A549 treated with Hydrocortisone at 1 μM for 4 hours (cell line): ENCODE results near the gene KRTAP9-6. TPM values are rescaled to one million over a fixed set of nuclear protein-coding genes. Genes with fewer than 3 reads are reported as not detected.

Experiments used
- total RNA-seq: library from RNA; stranded (reverse); fragments of 200-300 nt; extraction: Qiagen RNA extraction; gene quantifications from 5 replicates; pipeline ENCODE4 v1.2.3, GENCODE V29; 2022

KRTAP9-6 gene, protein sequence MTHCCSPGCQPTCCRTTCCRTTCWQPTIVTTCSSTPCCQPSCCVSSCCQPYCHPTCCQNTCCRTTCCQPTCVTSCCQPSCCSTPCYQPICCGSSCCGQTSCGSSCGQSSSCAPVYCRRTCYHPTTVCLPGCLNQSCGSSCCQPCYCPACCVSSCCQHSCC
- total RNA-seq: not detected in 5 replicates

DNA sequence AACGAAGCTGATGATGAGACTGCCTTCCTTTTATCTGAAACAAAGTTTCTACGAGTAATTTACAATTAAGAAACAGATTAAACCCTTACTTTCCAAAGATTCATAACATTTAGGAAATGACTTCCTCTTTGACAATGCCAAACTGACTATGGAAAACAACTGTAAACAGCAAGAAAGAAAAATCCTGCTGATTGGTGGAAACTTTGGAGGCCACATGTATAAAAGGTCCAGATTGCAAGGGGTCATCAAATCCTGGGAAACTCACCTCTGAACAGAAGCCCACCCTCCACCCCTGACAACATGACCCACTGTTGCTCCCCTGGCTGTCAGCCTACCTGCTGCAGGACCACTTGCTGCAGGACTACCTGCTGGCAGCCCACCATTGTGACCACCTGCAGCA lies at the start of gene KRTAP9-6:
Gene KRTAP9-6 (plus strand): TSS at position 301 of the 400 bp plus-strand sequence. CDS start 0 bp downstream, at position 301.

DNA sequence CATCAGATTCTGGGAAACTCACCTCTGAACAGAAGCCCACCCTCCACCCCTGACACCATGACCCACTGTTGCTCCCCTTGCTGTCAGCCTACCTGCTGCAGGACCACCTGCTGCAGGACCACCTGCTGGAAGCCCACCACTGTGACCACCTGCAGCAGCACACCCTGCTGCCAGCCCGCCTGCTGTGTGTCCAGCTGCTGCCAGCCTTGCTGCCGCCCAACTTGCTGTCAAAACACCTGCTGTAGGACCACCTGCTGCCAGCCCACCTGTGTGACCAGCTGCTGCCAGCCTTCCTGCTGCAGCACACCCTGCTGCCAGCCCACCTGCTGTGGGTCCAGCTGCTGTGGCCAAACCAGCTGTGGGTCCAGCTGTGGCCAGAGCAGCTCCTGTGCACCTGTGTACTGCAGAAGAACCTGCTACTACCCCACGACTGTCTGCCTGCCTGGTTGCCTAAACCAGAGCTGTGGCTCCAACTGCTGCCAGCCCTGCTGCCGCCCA lies 38.5 kb upstream of the KRTAP9-6 start, which contains the start of gene KRTAP9-2:
Gene KRTAP9-2 (plus strand): TSS at position 51 of the 498 bp plus-strand sequence. CDS start 7 bp downstream, at position 58.

DNA sequence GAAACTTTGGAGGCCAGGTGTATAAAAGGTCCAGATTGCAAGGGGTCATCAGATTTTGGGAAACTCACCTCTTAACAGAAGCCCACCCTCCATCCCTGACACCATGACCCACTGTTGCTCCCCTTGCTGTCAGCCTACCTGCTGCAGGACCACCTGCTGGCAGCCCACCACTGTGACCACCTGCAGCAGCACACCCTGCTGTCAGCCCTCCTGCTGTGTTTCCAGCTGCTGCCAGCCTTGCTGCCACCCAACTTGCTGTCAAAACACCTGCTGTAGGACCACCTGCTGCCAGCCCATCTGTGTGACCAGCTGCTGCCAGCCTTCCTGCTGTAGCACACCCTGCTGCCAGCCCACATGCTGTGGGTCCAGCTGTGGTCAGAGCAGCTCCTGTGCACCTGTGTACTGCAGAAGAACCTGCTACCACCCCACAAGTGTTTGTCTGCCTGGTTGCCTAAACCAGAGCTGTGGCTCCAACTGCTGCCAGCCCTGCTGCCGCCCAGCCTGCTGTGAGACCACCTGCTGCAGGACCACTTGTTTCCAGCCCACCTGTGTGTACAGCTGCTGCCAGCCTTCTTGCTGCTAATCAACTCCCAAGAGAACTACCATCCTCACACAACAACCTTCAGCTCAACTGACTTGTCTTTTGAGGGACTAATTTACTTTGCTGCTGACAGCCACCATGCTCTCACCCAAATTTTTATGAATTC lies 32.6 kb upstream of the KRTAP9-6 start, which contains the start of gene KRTAP9-3:
Gene KRTAP9-3 (plus strand): TSS at position 51 of the 707 bp plus-strand sequence. CDS start 53 bp downstream, at position 104.

DNA sequence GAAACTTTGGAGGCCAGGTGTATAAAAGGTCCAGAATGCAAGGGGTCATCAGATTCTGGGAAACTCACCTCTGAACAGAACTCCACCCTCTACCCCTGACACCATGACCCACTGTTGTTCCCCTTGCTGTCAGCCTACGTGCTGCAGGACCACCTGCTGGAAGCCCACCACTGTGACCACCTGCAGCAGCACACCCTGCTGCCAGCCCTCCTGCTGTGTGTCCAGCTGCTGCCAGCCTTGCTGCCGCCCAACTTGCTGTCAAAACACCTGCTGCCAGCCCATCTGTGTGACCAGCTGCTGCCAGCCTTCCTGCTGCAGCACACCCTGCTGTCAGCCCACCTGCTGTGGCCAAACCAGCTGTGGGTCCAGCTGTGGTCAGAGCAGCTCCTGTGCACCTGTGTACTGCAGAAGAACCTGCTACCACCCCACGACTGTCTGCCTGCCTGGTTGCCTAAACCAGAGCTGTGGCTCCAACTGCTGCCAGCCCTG lies 27.2 kb upstream of the KRTAP9-6 start, which contains the start of gene KRTAP9-8:
Gene KRTAP9-8 (plus strand): TSS at position 51 of the 489 bp plus-strand sequence. CDS start 53 bp downstream, at position 104.

DNA sequence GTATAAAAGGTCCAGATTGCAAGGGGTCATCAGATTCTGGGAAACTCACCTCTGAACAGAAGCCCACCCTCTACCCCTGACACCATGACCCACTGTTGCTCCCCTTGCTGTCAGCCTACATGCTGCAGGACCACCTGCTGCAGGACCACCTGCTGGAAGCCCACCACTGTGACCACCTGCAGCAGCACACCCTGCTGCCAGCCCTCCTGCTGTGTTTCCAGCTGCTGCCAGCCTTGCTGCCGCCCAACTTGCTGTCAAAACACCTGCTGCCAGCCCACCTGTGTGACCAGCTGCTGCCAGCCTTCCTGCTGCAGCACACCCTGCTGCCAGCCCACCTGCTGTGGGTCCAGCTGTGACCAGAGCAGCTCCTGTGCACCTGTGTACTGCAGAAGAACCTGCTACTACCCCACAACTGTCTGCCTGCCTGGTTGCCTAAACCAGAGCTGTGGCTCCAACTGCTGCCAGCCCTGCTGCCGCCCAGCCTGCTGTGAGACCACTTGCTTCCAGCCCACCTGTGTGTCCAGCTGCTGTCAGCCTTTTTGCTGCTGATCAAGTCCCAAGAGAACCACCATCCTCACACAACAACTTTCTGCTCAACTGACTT lies 15.4 kb upstream of the KRTAP9-6 start, which contains the start of gene KRTAP9-4:
Gene KRTAP9-4 (plus strand): TSS at position 51 of the 604 bp plus-strand sequence. CDS start 34 bp downstream, at position 85.

DNA sequence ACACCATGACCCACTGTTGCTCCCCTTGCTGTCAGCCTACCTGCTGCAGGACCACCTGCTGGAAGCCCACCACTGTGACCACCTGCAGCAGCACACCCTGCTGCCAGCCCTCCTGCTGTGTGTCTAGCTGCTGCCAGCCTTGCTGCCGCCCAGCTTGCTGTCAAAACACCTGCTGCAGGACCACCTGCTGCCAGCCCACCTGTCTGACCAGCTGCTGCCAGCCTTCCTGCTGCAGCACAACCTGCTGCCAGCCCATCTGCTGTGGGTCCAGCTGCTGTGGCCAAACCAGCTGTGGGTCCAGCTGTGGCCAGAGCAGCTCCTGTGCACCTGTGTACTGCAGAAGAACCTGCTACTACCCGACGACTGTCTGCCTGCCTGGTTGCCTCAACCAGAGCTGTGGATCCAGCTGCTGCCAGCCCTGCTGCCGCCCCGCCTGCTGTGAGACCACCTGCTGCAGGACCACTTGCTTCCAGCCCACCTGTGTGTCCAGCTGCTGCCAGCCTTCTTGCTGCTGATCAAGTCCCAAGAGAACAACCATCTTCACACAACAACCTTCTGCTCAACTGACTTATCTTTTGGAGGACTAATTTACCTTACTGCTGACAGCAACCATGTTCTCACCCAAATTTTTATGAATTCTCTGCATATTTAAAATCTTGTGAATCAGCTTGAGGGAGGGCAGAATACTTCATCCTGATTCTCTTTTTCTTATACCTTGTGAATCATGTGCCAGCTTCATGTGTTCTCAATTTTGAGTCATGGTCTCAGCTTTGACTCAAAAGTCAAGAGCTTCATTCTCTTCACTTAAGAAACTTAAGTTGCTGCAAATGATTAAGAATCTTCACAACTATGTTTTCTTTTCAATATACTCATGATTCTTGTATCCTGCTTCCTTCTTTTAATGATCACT lies 9.5 kb upstream of the KRTAP9-6 start, which contains the start of gene KRTAP9-9:
Gene KRTAP9-9 (plus strand): TSS at position 4 of the 910 bp plus-strand sequence.

DNA sequence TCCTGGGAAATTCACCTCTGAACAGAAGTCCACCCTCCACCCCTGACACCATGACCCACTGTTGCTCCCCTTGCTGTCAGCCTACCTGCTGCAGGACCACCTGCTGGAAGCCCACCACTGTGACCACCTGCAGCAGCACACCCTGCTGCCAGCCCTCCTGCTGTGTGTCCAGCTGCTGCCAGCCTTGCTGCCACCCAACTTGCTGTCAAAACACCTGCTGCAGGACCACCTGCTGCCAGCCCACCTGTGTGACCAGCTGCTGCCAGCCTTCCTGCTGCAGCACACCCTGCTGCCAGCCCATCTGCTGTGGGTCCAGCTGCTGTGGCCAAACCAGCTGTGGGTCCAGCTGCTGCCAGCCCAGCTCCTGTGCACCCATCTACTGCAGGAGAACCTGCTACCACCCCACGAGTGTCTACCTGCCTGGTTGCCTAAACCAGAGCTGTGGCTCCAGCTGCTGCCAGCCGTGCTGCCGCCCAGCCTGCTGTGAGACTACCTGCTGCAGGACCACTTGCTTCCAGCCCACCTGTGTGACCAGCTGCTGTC lies 10.5 kb downstream of the KRTAP9-6 start, which contains the start of gene KRTAP9-7:
Gene KRTAP9-7 (plus strand): TSS at position 51 of the 543 bp plus-strand sequence. CDS start 0 bp downstream, at position 51.

DNA sequence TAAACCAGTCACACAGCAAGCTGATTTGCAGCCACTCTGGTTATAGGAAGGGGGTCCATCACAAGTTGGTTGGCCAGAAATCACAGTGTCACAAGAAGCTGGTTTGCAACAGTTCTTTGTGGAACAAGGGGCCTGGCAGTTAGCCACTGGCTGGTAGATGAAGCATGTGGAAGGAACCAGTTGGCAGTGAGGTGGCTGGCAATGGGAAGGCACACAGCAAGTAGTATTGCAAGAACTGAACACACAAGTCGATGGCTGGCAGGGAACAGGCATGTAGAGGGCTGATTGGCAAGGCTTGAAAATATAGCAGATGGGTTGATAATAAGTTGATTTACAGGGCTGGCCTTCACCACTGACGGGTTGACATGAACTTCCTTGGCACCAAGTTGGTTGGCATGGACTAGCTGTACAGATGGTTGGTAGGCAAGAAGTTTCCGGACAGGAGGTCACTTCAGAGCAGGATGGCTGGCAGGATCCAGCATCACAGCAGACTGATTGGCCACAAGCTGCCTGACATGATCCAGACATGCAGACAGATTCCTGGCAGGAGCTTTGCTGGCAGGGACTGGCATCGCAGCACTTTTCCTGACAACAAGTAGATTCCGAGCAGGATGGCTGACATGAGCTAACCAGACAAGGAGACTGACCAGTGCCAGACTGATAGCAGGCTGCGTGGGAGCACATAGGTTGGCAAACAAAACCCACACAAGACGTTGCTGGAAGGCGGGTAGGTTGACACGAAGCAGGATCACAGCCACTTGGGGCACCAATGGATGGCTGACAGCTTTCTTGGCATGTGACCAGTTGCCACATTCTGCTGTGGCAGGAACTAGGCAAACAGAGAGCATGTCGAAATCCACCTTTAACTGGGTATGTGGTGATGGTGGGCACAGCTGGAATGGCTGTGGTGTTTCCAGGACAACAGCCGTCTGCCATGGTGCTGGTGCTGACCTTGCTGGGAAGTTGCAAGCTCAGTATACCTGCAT lies 37.0 kb downstream of the KRTAP9-6 start, which contains the start of gene KRTAP29-1:
Gene KRTAP29-1 (minus strand): TSS at position 936 of the 986 bp plus-strand sequence. CDS start 0 bp downstream, at position 936.

DNA sequence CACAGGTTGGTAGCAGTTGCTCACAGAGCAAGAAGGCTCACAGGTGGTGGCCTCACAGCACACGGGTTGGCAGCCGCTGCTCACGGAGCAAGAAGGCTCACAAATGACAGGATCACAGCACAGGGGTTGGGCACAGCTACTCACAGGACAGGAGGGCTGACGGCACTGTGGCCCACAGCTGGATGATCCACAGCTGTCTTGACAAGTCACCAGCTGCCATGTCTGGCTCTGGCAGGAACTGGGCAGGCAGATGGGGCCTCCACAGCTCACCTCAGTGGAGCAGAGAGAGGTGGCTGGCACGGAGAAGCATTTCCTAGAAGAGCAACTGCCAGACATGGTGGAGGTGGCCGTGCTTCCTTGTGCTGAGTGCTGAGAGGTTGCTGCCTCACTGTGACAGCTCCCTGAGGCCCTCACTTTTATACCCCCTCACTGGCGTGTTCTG lies 43.8 kb downstream of the KRTAP9-6 start, which contains the start of gene KRTAP16-1:
Gene KRTAP16-1 (minus strand): TSS at position 392 of the 442 bp plus-strand sequence. CDS start 56 bp downstream, at position 336.

DNA sequence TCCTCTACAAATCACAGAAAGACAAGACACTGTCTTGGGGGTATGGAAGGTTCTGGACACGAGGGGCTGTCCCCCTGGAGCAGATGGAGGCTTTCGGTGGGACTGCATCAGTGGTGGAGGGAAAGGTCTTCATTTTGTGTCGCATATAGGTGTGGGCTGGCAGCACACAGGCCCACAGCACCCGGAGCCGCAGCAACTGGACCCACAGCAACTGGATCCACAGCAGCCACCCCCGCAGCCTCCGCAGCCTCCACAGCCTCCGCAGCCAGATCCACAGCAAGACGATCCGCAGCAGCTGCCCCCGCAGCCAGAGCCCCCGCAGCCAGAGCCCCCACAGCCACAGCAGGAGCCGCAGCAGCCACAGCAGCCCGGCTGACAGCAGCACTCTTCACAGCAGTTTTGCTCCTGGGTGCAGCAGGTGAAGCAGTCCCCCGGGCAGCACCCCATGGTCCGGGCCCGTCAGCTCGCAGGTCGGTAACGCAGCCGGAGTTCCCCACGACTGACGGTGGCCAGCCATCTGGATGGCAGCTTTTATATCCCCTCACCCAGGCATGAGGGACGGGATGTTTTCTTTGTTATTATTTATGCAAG lies 50.1 kb downstream of the KRTAP9-6 start, which contains the start of gene KRTAP17-1:
Gene KRTAP17-1 (minus strand): TSS at position 507 of the 591 bp plus-strand sequence. CDS start 60 bp downstream, at position 447.

Other genes starting within 250 kb of the KRTAP9-6 start
- gene KRTAP1-5, start 238.2 kb upstream of the KRTAP9-6 start, total RNA-seq: not detected in 5 replicates
- gene KRTAP1-4, start 235.2 kb upstream of the KRTAP9-6 start, total RNA-seq: not detected in 5 replicates
- not detected in 5 replicates for gene KRTAP1-3, start 230.5 kb upstream of the KRTAP9-6 start, total RNA-seq
- not detected in 5 replicates for gene KRTAP1-1, start 223.9 kb upstream of the KRTAP9-6 start, total RNA-seq
- not detected in 5 replicates for gene KRTAP2-1, start 218.1 kb upstream of the KRTAP9-6 start, total RNA-seq
- not detected in 5 replicates for gene KRTAP2-2, start 210.1 kb upstream of the KRTAP9-6 start, total RNA-seq
- gene KRTAP2-3, start 205.3 kb upstream of the KRTAP9-6 start, total RNA-seq: 0.20 to 0.22 TPM in 2 of 5 replicates, not detected in the others
- gene KRTAP2-4, start 199.5 kb upstream of the KRTAP9-6 start, total RNA-seq: not detected in 5 replicates
- gene KRTAP4-7, start 181.2 kb upstream of the KRTAP9-6 start, total RNA-seq: not detected in 5 replicates
- not detected in 5 replicates for gene KRTAP4-8, start 167.2 kb upstream of the KRTAP9-6 start, total RNA-seq
- not detected in 5 replicates for gene KRTAP4-16, start 163.2 kb upstream of the KRTAP9-6 start, total RNA-seq
- not detected in 5 replicates for gene KRTAP4-9, start 160.0 kb upstream of the KRTAP9-6 start, total RNA-seq
- gene KRTAP4-11, start 147.0 kb upstream of the KRTAP9-6 start, total RNA-seq: not detected in 5 replicates
- not detected in 5 replicates for gene KRTAP4-12, start 141.2 kb upstream of the KRTAP9-6 start, total RNA-seq
- gene KRTAP4-6, start 124.8 kb upstream of the KRTAP9-6 start, total RNA-seq: not detected in 5 replicates
- not detected in 5 replicates for gene KRTAP4-5, start 115.6 kb upstream of the KRTAP9-6 start, total RNA-seq
- gene KRTAP4-4, start 104.6 kb upstream of the KRTAP9-6 start, total RNA-seq: not detected in 5 replicates
- gene KRTAP4-3, start 97.2 kb upstream of the KRTAP9-6 start, total RNA-seq: not detected in 5 replicates
- gene KRTAP4-2, start 87.2 kb upstream of the KRTAP9-6 start, total RNA-seq: not detected in 5 replicates
- gene KRTAP4-1, start 80.5 kb upstream of the KRTAP9-6 start, total RNA-seq: 0.10 to 0.29 TPM (median 0.16 TPM) in 3 of 5 replicates, not detected in the others
- gene KRTAP9-1, start 75.5 kb upstream of the KRTAP9-6 start, total RNA-seq: not detected in 5 replicates
- not detected in 5 replicates for gene KRTAP9-2, start 38.7 kb upstream of the KRTAP9-6 start, total RNA-seq
- gene KRTAP9-3, start 32.9 kb upstream of the KRTAP9-6 start, total RNA-seq: not detected in 5 replicates
- gene KRTAP9-8, start 27.4 kb upstream of the KRTAP9-6 start, total RNA-seq: not detected in 5 replicates
- not detected in 5 replicates for gene KRTAP9-4, start 15.7 kb upstream of the KRTAP9-6 start, total RNA-seq
- not detected in 5 replicates for gene KRTAP9-9, start 10.0 kb upstream of the KRTAP9-6 start, total RNA-seq
- gene KRTAP9-7, start 10.3 kb downstream of the KRTAP9-6 start, total RNA-seq: not detected in 5 replicates
- gene KRTAP29-1, start 37.5 kb downstream of the KRTAP9-6 start, total RNA-seq: not detected in 5 replicates
- gene KRTAP16-1, start 43.9 kb downstream of the KRTAP9-6 start, total RNA-seq: not detected in 5 replicates
- gene KRTAP17-1, start 50.3 kb downstream of the KRTAP9-6 start, total RNA-seq: not detected in 5 replicates
- not detected in 5 replicates for gene KRT33A, start 85.5 kb downstream of the KRTAP9-6 start, total RNA-seq
- gene KRT33B, start 104.4 kb downstream of the KRTAP9-6 start, total RNA-seq: not detected in 5 replicates
- 0.22 to 0.52 TPM (median 0.46 TPM) in 5 replicates for gene KRT34, start 116.9 kb downstream of the KRTAP9-6 start, total RNA-seq
- gene KRT31, start 132.2 kb downstream of the KRTAP9-6 start, total RNA-seq: not detected in 5 replicates
- not detected in 5 replicates for gene KRT37, start 159.2 kb downstream of the KRTAP9-6 start, total RNA-seq
- gene KRT38, start 175.6 kb downstream of the KRTAP9-6 start, total RNA-seq: not detected in 5 replicates
- 0.05 to 0.07 TPM (median 0.06 TPM) in 3 of 5 replicates, not detected in the others for gene KRT32, start 202.0 kb downstream of the KRTAP9-6 start, total RNA-seq
- gene KRT35, start 215.8 kb downstream of the KRTAP9-6 start, total RNA-seq: not detected in 5 replicates
- gene KRT36, start 224.5 kb downstream of the KRTAP9-6 start, total RNA-seq: not detected in 5 replicates
- 0.09 to 0.29 TPM (median 0.24 TPM) in 5 replicates for gene KRT13, start 240.2 kb downstream of the KRTAP9-6 start, total RNA-seq